SJSA1 (cell line): ENCODE measurements around the gene ELF5. TPM values are rescaled to one million over a fixed set of nuclear protein-coding genes. Genes with fewer than 3 reads are reported as not detected.

Experiments used
- DNase-seq, 2 experiments: peaks; one replicate each; pipeline ENCODE4 v3.0.0-alpha.2; 2015 to 2020; ENCODE audit warnings: low spot score in 2 of 2, low read depth in 1 of 2
- H3K27ac ChIP-seq: fragments of 250-450 bp; sonication (Bioruptor Pico); 2 replicates; pipeline ENCODE4 v1.5.1; 2020; ENCODE audit warnings: mild to moderate bottlenecking, moderate library complexity
- H3K27me3 ChIP-seq: fragments of 250-450 bp; sonication (Bioruptor Pico); replicated peaks from 2 replicates; pipeline ENCODE4 v1.5.1; 2020; ENCODE audit warnings: mild to moderate bottlenecking, moderate library complexity
- H3K36me3 ChIP-seq: fragments of 250-450 bp; sonication (Bioruptor Pico); 2 replicates; pipeline ENCODE4 v1.5.1; 2020; ENCODE audit warnings: mild to moderate bottlenecking
- H3K4me1 ChIP-seq: fragments of 250-450 bp; sonication (Bioruptor Pico); replicated peaks from 2 replicates; pipeline ENCODE4 v1.6.1; 2021; ENCODE audit warnings: mild to moderate bottlenecking
- H3K4me3 ChIP-seq: fragments of 250-450 bp; sonication (Bioruptor Pico); 2 replicates; pipeline ENCODE4 v1.5.1; 2020; ENCODE audit warnings: mild to moderate bottlenecking
- H3K9me3 ChIP-seq: fragments of 250-450 bp; sonication (Bioruptor Pico); replicated peaks from 2 replicates; pipeline ENCODE4 v1.5.1; 2020; ENCODE audit warnings: mild to moderate bottlenecking
- total RNA-seq: library from RNA; depleted of rRNA; stranded (reverse); fragments of >200 nt; shearing (Covaris generic); gene quantifications from 2 replicates; pipeline ENCODE4 v1.2.3, GENCODE V29; 2014

The ELF5 gene
- total RNA-seq, 1 experiment from 2014 or later, result not detected

DNA sequence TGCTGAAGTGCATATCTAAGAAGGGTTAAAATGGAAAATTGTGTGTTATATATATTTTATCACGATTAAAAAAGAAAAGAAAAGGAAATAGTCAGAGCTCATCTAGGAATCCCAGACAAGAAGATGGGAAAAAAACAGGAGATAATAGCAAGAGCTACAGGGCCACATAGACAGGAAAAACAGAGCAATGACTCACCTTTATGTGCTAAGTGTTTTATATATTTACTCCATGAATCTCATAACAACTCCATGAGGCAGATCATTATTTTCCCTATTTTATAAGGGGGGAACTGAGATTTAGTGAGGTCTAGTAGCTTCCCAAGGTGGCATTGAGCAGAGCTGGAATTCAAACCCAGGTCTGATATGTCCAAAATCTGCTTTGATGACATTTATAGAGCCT, 18.1 kb upstream of the ELF5 start:
- Histone ChIP-seq H3K9me3 (peaks cover 3% of the 10 kb centered on the region; the same call in 1 of the 2 replicates), H3K27ac (no peak overlapping the region), H3K36me3 (no peaks in the 10 kb centered on the region), H3K27me3 (no peaks in the 10 kb centered on the region; the same call in 1 of the 2 replicates), H3K4me1 (no peaks in the 10 kb centered on the region), H3K4me3 (no peak overlapping the region)
- DNase-seq, result no peak

DNA sequence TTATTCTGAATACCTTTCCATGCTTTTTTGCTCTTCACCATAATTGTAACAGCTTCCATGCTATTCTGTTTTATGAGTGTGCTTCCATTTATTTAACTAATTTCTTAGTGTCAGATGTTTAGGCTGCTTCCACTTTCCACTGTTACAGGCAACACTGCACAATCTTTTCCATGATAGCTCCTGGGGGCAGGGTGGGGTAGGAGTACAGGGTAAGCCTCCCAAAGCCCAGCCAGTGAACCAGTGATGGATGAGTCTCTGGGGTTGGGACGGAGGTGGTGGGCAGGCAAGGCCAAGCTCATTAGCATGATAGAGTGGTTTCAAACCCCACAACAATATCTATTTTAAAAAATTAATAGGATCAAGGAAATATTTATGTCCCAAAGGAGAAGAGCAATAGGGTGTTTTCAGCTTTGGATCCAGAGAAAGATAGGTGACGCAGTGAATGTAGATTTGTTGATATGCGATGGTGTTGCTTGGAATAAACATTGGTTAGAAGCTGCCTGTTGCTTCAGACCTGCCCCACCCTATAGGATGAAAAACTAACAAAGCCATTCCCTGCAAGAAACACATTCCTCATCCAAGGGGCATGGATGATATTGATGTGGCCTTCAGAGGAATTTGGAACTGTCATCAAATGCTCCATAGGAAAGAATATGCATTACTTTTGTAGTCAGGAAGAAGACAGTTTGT, 17.1 kb upstream of the ELF5 start:
- no peak for DNase-seq
- Histone ChIP-seq H3K27ac (no peak overlapping the region), H3K36me3 (no peaks in the 10 kb centered on the region), H3K4me1 (no peaks in the 10 kb centered on the region), H3K27me3 (no peaks in the 10 kb centered on the region; the same call in 1 of the 2 replicates), H3K9me3 (peaks cover 3% of the 10 kb centered on the region; the same call in 1 of the 2 replicates), H3K4me3 (no peak overlapping the region)

DNA sequence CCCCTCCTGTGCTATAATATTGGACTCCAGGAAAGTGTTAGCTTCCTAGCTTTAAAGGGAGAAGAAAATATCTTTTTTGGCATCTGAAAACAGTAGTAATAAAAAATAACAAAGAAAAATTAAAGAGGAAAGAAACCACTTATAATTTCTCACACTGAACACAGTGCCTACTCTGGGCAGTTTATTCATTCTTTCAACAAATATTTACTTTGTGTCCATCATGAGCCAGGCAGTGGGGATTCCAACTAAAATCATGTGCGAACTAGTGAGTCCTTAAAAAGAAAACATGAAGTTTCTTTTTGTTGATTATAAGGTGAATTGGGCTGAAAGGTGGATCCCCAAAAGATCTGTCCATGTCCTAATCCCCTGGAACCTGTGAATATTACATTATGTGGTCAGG, 16.0 kb upstream of the ELF5 start:
- Histone ChIP-seq H3K36me3 (no peaks in the 10 kb centered on the region), H3K4me3 (no peak overlapping the region), H3K4me1 (no peaks in the 10 kb centered on the region), H3K27me3 (no peaks in the 10 kb centered on the region; the same call in 1 of the 2 replicates), H3K27ac (no peak overlapping the region), H3K9me3 (peaks cover 3% of the 10 kb centered on the region; the same call in 1 of the 2 replicates)
- DNase-seq, result no peak

- peaks cover 8% of the 10 kb centered on the region for H3K27me3 ChIP-seq
- no peaks in the 10 kb centered on the region for H3K4me1 ChIP-seq
- no peak overlapping the region for H3K27ac ChIP-seq
- no peak overlapping the region for H3K4me3 ChIP-seq
- H3K36me3 ChIP-seq, result no peaks in the 10 kb centered on the region
- no peaks in the 10 kb centered on the region; the same call in 1 of the 2 replicates for H3K9me3 ChIP-seq
- DNase-seq, result no peak
Observed at GRCh38 chr11:34528072-34528471, 14.5 kb upstream of the ELF5 start.

DNA sequence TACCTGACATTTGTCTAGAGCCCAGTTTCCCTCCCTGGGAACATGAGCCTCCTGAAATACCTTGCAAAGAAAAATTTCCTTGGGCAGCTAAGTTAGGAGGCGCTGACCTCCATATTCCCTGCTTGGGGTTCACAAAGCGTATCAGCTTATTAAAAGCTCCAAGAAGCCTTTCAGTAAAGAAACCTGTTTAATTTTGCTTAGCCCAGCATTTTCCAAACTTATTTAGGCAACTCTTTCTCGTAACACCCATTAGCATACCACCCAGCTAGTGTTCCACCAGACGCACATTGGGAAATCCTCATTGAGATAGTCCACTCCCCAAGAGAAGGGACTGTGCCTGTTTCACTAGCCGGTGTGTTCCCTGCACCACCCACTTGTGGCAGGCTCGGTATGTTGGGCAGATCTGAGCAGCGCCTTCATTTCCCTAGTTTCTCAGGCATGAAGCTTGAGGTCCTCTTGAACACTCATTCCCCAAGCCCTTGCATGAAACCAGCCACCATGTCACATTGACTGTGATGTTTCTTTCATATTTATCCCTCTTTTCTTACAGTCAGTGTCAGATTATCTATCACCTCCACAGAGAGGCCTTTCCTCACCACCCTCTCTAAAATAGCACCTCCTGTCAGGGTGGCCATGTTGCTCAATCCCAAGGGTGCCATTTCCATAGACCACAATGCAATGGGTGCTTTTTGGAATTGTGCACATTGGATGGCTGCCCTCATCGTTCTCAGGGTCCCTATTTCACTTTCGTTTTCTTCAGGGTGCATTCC, 12.5 kb upstream of the ELF5 start:
- H3K27me3 ChIP-seq, result peaks cover 8% of the 10 kb centered on the region
- no peak overlapping the region for H3K27ac ChIP-seq
- H3K4me1 ChIP-seq, result no peaks in the 10 kb centered on the region
- no peaks in the 10 kb centered on the region for H3K36me3 ChIP-seq
- no peaks in the 10 kb centered on the region for H3K9me3 ChIP-seq
- no peak for DNase-seq
- H3K4me3 ChIP-seq, result no peak overlapping the region

GRCh38 chr11:34525098-34525497, 11.5 kb upstream of the ELF5 start:
- H3K9me3 ChIP-seq, result no peaks in the 10 kb centered on the region
- no peak overlapping the region for H3K27ac ChIP-seq

GRCh38 chr11:34524696-34525095, 11.1 kb upstream of the ELF5 start:
- DNase-seq, result no peak
- H3K4me1 ChIP-seq, result no peaks in the 10 kb centered on the region
- H3K36me3 ChIP-seq, result no peaks in the 10 kb centered on the region
- H3K27me3 ChIP-seq, result peaks cover 8% of the 10 kb centered on the region
- no peak overlapping the region for H3K27ac ChIP-seq
- H3K4me3 ChIP-seq, result no peak overlapping the region
- H3K9me3 ChIP-seq, result no peaks in the 10 kb centered on the region

More at GRCh38 chr11:34525098-34525497, 11.5 kb upstream of the ELF5 start:
- Histone ChIP-seq H3K36me3 (no peaks in the 10 kb centered on the region), H3K27me3 (peaks cover 8% of the 10 kb centered on the region), H3K4me1 (no peaks in the 10 kb centered on the region), H3K4me3 (no peak overlapping the region)
- DNase-seq, result no peak

GRCh38 chr11:34523053-34523452, 9.5 kb upstream of the ELF5 start:
- H3K27ac ChIP-seq, result no peak overlapping the region
- H3K9me3 ChIP-seq, result no peaks in the 10 kb centered on the region
- H3K4me1 ChIP-seq, result no peaks in the 10 kb centered on the region
- DNase-seq, result no peak
- no peak overlapping the region for H3K4me3 ChIP-seq
- H3K27me3 ChIP-seq, result peaks cover 14% of the 10 kb centered on the region
- H3K36me3 ChIP-seq, result no peaks in the 10 kb centered on the region

GRCh38 chr11:34522188-34522587, 8.6 kb upstream of the ELF5 start:
- no peaks in the 10 kb centered on the region for H3K4me1 ChIP-seq
- no peak for DNase-seq

DNA sequence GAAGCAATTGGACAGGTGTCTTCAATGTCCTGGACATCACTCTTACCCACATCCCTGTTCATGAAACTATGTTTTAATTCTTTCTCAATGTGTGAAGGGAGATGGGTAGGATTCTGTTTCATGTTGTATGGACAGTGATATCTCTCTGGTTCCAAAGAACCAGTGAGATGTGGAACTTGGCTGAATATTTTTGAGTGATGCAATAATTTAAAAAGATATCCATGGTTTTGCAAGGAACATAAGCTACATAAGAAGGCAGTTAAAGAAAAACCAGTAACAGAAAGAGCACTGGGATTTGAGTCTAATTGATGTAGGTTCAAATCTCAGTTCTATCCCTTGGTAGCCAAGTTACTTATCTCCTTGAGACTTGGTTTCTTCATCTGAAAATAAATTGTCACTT, 7.7 kb upstream of the ELF5 start:
- H3K36me3 ChIP-seq, result no peaks in the 10 kb centered on the region
- H3K27me3 ChIP-seq, result peaks cover 16% of the 10 kb centered on the region
- no peaks in the 10 kb centered on the region for H3K4me1 ChIP-seq
- no peak overlapping the region for H3K4me3 ChIP-seq
- no peak overlapping the region for H3K27ac ChIP-seq
- no peak for DNase-seq
- no peaks in the 10 kb centered on the region for H3K9me3 ChIP-seq

More at GRCh38 chr11:34522188-34522587, 8.6 kb upstream of the ELF5 start:
- no peaks in the 10 kb centered on the region for H3K36me3 ChIP-seq
- no peak overlapping the region for H3K27ac ChIP-seq
- H3K4me3 ChIP-seq, result no peak overlapping the region
- H3K9me3 ChIP-seq, result no peaks in the 10 kb centered on the region
- peaks cover 16% of the 10 kb centered on the region for H3K27me3 ChIP-seq

GRCh38 chr11:34519595-34520235, 6.1 kb upstream of the ELF5 start:
- Histone ChIP-seq H3K36me3 (no peaks in the 10 kb centered on the region), H3K4me1 (no peaks in the 10 kb centered on the region), H3K4me3 (no peak overlapping the region), H3K27me3 (peaks cover 16% of the 10 kb centered on the region), H3K27ac (no peak overlapping the region), H3K9me3 (no peaks in the 10 kb centered on the region)
- no peak for DNase-seq

DNA sequence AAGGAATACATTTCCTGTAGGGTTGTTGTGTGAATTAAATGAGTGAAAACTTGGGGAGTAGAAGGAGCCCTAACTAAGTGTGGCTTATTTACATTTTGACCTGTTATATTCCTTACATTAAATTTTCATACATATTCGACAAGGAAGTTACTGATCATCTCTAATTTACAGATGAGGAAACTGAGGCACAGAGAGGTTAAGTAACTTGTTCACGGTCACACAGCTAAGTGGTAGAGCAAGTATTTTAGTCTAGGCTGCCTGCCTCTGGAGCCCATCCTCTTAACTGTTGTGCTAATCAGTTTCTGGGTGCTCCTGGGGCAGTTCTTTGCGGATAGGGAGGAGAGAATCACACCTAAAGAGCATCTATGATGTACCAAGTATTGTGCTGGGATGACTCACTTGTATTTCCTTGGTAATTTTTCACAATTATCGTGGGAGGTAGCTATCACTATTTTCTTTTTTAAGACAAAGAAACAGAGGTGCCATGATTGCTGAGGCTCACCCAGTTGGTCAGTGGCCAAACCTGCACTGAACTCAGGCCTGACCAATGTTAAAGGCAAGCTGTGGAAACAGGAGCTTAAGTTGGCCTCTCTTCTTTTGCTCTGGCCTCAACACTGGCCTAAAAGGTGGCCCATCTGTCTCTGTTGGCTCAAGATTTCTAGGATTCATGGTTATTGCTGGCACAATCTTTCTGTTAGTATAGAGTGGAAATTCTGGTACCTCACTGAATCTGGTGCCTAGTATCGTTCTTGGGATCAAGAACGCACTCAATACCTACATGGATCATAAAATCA, 2.9 kb upstream of the ELF5 start:
- Histone ChIP-seq H3K36me3 (no peaks in the 10 kb centered on the region), H3K27ac (no peak overlapping the region), H3K9me3 (no peaks in the 10 kb centered on the region), H3K4me1 (no peaks in the 10 kb centered on the region), H3K27me3 (peaks cover 8% of the 10 kb centered on the region; the same call in 1 of the 2 replicates), H3K4me3 (no peak overlapping the region)
- DNase-seq, result no peak

DNA sequence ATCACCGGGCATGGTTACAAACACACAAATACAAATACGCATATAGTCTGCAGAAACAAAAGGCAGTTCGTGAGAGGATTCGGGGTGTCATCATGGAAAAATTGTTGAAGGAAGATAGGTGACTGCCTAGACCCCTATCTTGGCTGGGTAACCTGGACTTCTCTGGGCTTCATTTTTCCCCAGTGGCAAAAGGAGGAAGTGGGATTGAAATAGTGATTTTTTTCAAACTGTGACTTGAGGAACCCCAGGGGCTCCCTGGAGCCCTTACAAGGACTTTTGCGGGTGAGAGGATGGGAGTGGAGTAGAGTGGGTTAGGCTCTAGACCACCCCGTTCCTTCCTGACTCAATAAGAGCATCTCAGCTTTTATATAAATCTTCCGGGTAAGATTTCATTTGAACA, 1.0 kb upstream of the ELF5 start:
- Histone ChIP-seq H3K27me3 (peaks cover 8% of the 10 kb centered on the region; the same call in 1 of the 2 replicates), H3K4me1 (no peaks in the 10 kb centered on the region), H3K9me3 (no peaks in the 10 kb centered on the region), H3K36me3 (no peaks in the 10 kb centered on the region), H3K4me3 (no peak overlapping the region), H3K27ac (no peak overlapping the region)
- DNase-seq, result no peak
